Astrocyte (in vitro differentiated cells and primary cell): Measurements from ENCODE around the gene KDELR1.

Experiments used
- CTCF ChIP-seq: IDR thresholded peaks from 2 replicates; pipeline ENCODE4 v1.5.1; 2011; ENCODE audit warnings: low read depth, mild to moderate bottlenecking, inconsistent platforms, low read length, moderate library complexity; ENCODE audit not compliant: insufficient read depth
- EZH2 ChIP-seq: IDR thresholded peaks from 2 replicates; pipeline ENCODE4 v1.6.1; 2012; ENCODE audit warnings: mild to moderate bottlenecking, low read length, inconsistent platforms; ENCODE audit not compliant: insufficient read depth

- no peak for TF ChIP-seq CTCF
- TF ChIP-seq EZH2: no peak
Measured at GRCh38 chr19:48338802-48339503, 52.4 kb downstream of the KDELR1 start.
